ENCODE measurements around the gene SATB2.

SATB2 gene

GRCh38 chr2:199452260-199452990 lies 5.3 kb downstream of the SATB2 start:
- DNase-seq (ENCODE audit: low read depth in 2 of 2) = peak; percentile 86

- no peak for DNase-seq (ENCODE audit: low read depth in 2 of 2)
Observed at GRCh38 chr2:199449956-199450355, 7.8 kb downstream of the SATB2 start.

- DNase-seq (ENCODE audit: low read depth in 2 of 2) = no peak
Observed at GRCh38 chr2:199449455-199449854, 8.3 kb downstream of the SATB2 start.

GRCh38 chr2:199446996-199447576 lies 10.7 kb downstream of the SATB2 start:
- DNase-seq (ENCODE audit: low read depth in 2 of 2) = no peak

- no peak for DNase-seq (ENCODE audit: low read depth in 2 of 2)
Observed at GRCh38 chr2:199444749-199445148, 13.0 kb downstream of the SATB2 start.

- peak in 1 of 2 experiments; percentile 56 for DNase-seq (ENCODE audit: low read depth in 2 of 2)
Observed at GRCh38 chr2:199443589-199444130, 14.1 kb downstream of the SATB2 start.

GRCh38 chr2:199442173-199442572 lies 15.6 kb downstream of the SATB2 start:
- no peak for DNase-seq (ENCODE audit: low read depth in 2 of 2)

- DNase-seq (ENCODE audit: low read depth in 2 of 2) = no peak
Observed at GRCh38 chr2:199441759-199442158, 16.0 kb downstream of the SATB2 start.

GRCh38 chr2:199440118-199440517 lies 17.6 kb downstream of the SATB2 start:
- DNase-seq (ENCODE audit: low read depth in 2 of 2) = no peak

- no peak for DNase-seq (ENCODE audit: low read depth in 2 of 2)
Observed at GRCh38 chr2:199439542-199439941, 18.2 kb downstream of the SATB2 start.

GRCh38 chr2:199439066-199439465 lies 18.7 kb downstream of the SATB2 start:
- no peak for DNase-seq (ENCODE audit: low read depth in 2 of 2)

GRCh38 chr2:199434555-199434954 lies 23.2 kb downstream of the SATB2 start:
- no peak for DNase-seq (ENCODE audit: low read depth in 2 of 2)

- DNase-seq (ENCODE audit: low read depth in 2 of 2) = no peak
Observed at GRCh38 chr2:199433204-199433832, 24.4 kb downstream of the SATB2 start.

- no peak for DNase-seq (ENCODE audit: low read depth in 2 of 2)
Observed at GRCh38 chr2:199431746-199432213, 26.0 kb downstream of the SATB2 start.

- DNase-seq (ENCODE audit: low read depth in 2 of 2) = no peak
Observed at GRCh38 chr2:199430214-199430613, 27.5 kb downstream of the SATB2 start.

GRCh38 chr2:199428291-199428690 lies 29.4 kb downstream of the SATB2 start:
- DNase-seq (ENCODE audit: low read depth in 2 of 2) = no peak

- DNase-seq (ENCODE audit: low read depth in 2 of 2) = no peak
Observed at GRCh38 chr2:199424160-199424559, 33.6 kb downstream of the SATB2 start.

GRCh38 chr2:199419428-199419827 lies 38.3 kb downstream of the SATB2 start:
- no peak for DNase-seq (ENCODE audit: low read depth in 2 of 2)

- DNase-seq (ENCODE audit: low read depth in 2 of 2) = no peak
Observed at GRCh38 chr2:199414465-199414864, 43.3 kb downstream of the SATB2 start.

- no peak for DNase-seq (ENCODE audit: low read depth in 2 of 2)
Observed at GRCh38 chr2:199414001-199414400, 43.7 kb downstream of the SATB2 start.

GRCh38 chr2:199409759-199410529 lies 47.8 kb downstream of the SATB2 start:
- peak; percentile 27 to 35 for DNase-seq (ENCODE audit: low read depth in 2 of 2)

GRCh38 chr2:199407421-199407820 lies 50.3 kb downstream of the SATB2 start:
- no peak for DNase-seq (ENCODE audit: low read depth in 2 of 2)
